ENCODE measurements around the gene DYNC1H1. TPM values are rescaled to one million over a fixed set of nuclear protein-coding genes. Genes with fewer than 3 reads are reported as not detected.
"Not testable (repeated sequence)": the region's sequence is repeated elsewhere in the genome, so short reads cannot be mapped to it uniquely, and the experiment has no call there.

DYNC1H1 gene
- polyA plus RNA-seq, 1 donor (not counting 4 experiments of a cell fraction or from before 2014, with no cell fraction given), result 166 TPM

DNA sequence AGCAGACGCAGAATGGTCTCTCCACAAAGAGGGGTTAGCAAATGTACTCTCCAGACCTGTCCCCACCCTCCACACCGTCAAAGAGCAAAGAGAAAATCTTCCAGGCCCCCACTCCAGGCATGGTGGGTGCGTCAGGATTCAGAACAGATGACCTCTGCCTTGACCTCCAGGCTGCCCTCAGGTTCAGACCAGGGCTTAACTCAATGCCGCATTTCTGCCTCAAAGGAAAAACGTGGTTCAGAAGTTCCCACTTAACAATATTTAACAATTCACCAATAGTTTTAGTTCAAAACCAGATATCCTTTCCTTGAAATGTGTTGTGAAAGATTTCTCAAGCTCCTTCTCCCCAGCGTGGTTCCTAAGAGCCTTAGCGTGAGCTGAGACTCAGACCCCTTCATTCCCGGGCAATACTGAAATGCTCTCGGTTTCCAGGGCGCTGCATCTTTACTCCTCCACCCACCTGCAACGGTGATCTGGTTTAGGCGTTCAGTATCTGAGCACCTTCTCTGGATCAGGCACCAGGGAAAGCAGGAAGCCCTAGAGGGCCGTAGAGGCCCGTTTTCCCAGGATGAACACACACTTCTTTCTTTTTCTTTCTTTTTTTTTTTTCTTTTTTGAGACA is 99.5 kb downstream of the DYNC1H1 start:
- FAIRE-seq (no peak), DNase-seq (ENCODE audit: low read depth, low spot score) (no peak)
- H3K9ac ChIP-seq (ENCODE audit: control insufficient read depth, extremely low read depth, insufficient read depth, low read length), result no peak overlapping the region
- no peak overlapping the region for H3K4me3 ChIP-seq (ENCODE audit: control insufficient read depth in 2 of 3, extremely low read depth in 1 of 3, insufficient read depth in 2 of 3, low read depth in 1 of 3, low read length in 3 of 3)
- H3K9me1 ChIP-seq (ENCODE audit: control insufficient read depth, extremely low read depth, insufficient read depth, low read length), result no peaks in the 10 kb centered on the region
- dilution Hi-C loops (cut with MboI; ENCODE audit: extremely low pct_ligation_motif_present, low sequenced_read_pairs), result no loop called here
- H2AFZ ChIP-seq (ENCODE audit: control insufficient read depth, low read length), result no peak overlapping the region
- H3K36me3 ChIP-seq (ENCODE audit: control insufficient read depth in 2 of 2, extremely low read depth in 1 of 2, insufficient read depth in 2 of 2, low read length in 2 of 2), result no peaks in the 10 kb centered on the region
- H3K79me2 ChIP-seq (ENCODE audit: control insufficient read depth, insufficient read depth, low read length), result no peaks in the 10 kb centered on the region
- no peak overlapping the region for H3K27ac ChIP-seq (ENCODE audit: control insufficient read depth, insufficient read depth, low read length)
- H3K27me3 ChIP-seq (ENCODE audit: control insufficient read depth, extremely low read depth, insufficient read depth, low read length), result no peaks in the 10 kb centered on the region
- no peaks in the 10 kb centered on the region for H4K20me1 ChIP-seq (ENCODE audit: control insufficient read depth, extremely low read depth, insufficient read depth, low read length)
- H3K9me3 ChIP-seq (ENCODE audit: control insufficient read depth, low read depth, low read length), result no peaks in the 10 kb centered on the region
- H3K4me1 ChIP-seq (ENCODE audit: control insufficient read depth, extremely low read depth, insufficient read depth, low read length), result peaks cover 5% of the 10 kb centered on the region
- no peak overlapping the region for H3K4me2 ChIP-seq (ENCODE audit: control insufficient read depth, extremely low read depth, insufficient read depth, low read depth, low read length)
- TF ChIP-seq, protein P1, sequence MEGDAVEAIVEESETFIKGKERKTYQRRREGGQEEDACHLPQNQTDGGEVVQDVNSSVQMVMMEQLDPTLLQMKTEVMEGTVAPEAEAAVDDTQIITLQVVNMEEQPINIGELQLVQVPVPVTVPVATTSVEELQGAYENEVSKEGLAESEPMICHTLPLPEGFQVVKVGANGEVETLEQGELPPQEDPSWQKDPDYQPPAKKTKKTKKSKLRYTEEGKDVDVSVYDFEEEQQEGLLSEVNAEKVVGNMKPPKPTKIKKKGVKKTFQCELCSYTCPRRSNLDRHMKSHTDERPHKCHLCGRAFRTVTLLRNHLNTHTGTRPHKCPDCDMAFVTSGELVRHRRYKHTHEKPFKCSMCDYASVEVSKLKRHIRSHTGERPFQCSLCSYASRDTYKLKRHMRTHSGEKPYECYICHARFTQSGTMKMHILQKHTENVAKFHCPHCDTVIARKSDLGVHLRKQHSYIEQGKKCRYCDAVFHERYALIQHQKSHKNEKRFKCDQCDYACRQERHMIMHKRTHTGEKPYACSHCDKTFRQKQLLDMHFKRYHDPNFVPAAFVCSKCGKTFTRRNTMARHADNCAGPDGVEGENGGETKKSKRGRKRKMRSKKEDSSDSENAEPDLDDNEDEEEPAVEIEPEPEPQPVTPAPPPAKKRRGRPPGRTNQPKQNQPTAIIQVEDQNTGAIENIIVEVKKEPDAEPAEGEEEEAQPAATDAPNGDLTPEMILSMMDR (optimal IDR thresholded peaks at IDR 0.05 in 1 of 3, IDR thresholded peaks at IDR 0.05 in 1 of 3, conservative IDR thresholded peaks at IDR 0.05 in 1 of 3; ENCODE audit: extremely low read depth in 1 of 3, insufficient read depth in 2 of 3, low read length in 3 of 3), result no peak
- no peak for TF ChIP-seq EZH2 (IDR thresholded peaks at IDR 0.05; ENCODE audit: low read length)

DNA sequence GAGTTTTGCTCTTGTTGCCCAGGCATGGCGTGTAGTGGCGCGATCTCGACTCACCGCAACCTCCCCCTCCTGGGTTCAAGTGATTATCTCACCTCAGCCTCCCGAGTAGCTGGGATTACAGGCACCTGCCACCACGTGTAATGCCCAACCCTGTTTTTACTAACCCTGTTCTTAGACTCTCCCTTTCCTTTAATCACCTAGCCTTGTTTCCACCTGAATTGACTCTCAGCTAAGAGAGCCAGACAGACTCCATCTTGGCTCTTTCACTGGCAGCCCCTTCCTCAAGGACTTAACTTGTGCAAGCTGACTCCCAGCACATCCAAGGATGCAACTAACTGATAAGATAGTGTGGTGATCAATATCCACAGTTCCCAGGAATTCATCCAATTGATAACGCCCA is 100.2 kb downstream of the DYNC1H1 start:
- DNase-seq (ENCODE audit: low read depth, low spot score); H3K36me3 ChIP-seq (ENCODE audit: control insufficient read depth in 2 of 2, extremely low read depth in 1 of 2, insufficient read depth in 2 of 2, low read length in 2 of 2); H3K9me3 ChIP-seq (ENCODE audit: control insufficient read depth, low read depth, low read length); H3K9ac ChIP-seq (ENCODE audit: control insufficient read depth, extremely low read depth, insufficient read depth, low read length); dilution Hi-C loops (cut with MboI; ENCODE audit: extremely low pct_ligation_motif_present, low sequenced_read_pairs); H3K27me3 ChIP-seq (ENCODE audit: control insufficient read depth, extremely low read depth, insufficient read depth, low read length); H3K4me3 ChIP-seq (ENCODE audit: control insufficient read depth in 2 of 3, extremely low read depth in 1 of 3, insufficient read depth in 2 of 3, low read depth in 1 of 3, low read length in 3 of 3); H4K20me1 ChIP-seq (ENCODE audit: control insufficient read depth, extremely low read depth, insufficient read depth, low read length); H3K4me2 ChIP-seq (ENCODE audit: control insufficient read depth, extremely low read depth, insufficient read depth, low read depth, low read length); H3K79me2 ChIP-seq (ENCODE audit: control insufficient read depth, insufficient read depth, low read length); H3K27ac ChIP-seq (ENCODE audit: control insufficient read depth, insufficient read depth, low read length); H3K9me1 ChIP-seq (ENCODE audit: control insufficient read depth, extremely low read depth, insufficient read depth, low read length); H3K4me1 ChIP-seq (ENCODE audit: control insufficient read depth, extremely low read depth, insufficient read depth, low read length); H2AFZ ChIP-seq (ENCODE audit: control insufficient read depth, low read length); FAIRE-seq: not testable (repeated sequence)

DNA sequence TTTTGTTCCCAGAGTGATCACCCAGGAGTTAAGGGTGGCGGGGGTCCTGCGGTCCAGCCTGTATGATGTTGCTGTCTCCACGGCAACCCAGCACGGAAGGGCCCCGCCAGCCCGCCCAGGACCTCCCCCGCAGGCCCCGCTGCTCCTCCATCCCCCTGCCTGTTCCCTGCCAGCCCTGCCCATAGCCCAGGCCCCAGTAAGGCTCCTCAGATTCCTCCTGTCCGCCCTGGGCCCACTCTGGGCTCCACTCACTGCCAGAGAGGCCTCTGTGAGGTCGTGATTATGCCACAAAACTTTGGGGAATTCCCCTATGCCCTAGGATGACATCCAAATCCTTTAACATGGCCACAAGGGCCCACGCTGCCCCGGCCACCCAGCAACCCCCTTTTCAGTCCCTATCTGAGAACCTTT is 101.7 kb downstream of the DYNC1H1 start:
- TF ChIP-seq, protein P1 (optimal IDR thresholded peaks at IDR 0.05 in 1 of 3, IDR thresholded peaks at IDR 0.05 in 1 of 3, conservative IDR thresholded peaks at IDR 0.05 in 1 of 3; ENCODE audit: extremely low read depth in 1 of 3, insufficient read depth in 2 of 3, low read length in 3 of 3), result no peak
- no peak for TF ChIP-seq EZH2 (IDR thresholded peaks at IDR 0.05; ENCODE audit: low read length)
- dilution Hi-C loops (cut with MboI; ENCODE audit: extremely low pct_ligation_motif_present, low sequenced_read_pairs), result no loop called here
- H3K4me2 ChIP-seq (ENCODE audit: control insufficient read depth, extremely low read depth, insufficient read depth, low read depth, low read length), result no peak overlapping the region

More for the DNA sequence above, 101.7 kb downstream of the DYNC1H1 start:
- Histone ChIP-seq H3K79me2 (ENCODE audit: control insufficient read depth, insufficient read depth, low read length) (no peaks in the 10 kb centered on the region), H3K27me3 (ENCODE audit: control insufficient read depth, extremely low read depth, insufficient read depth, low read length) (no peaks in the 10 kb centered on the region), H3K36me3 (ENCODE audit: control insufficient read depth in 2 of 2, extremely low read depth in 1 of 2, insufficient read depth in 2 of 2, low read length in 2 of 2) (no peaks in the 10 kb centered on the region), H4K20me1 (ENCODE audit: control insufficient read depth, extremely low read depth, insufficient read depth, low read length) (no peaks in the 10 kb centered on the region), H2AFZ (ENCODE audit: control insufficient read depth, low read length) (no peak overlapping the region), H3K4me1 (ENCODE audit: control insufficient read depth, extremely low read depth, insufficient read depth, low read length) (peaks cover 7% of the 10 kb centered on the region), H3K9me3 (ENCODE audit: control insufficient read depth, low read depth, low read length) (no peaks in the 10 kb centered on the region), H3K9me1 (ENCODE audit: control insufficient read depth, extremely low read depth, insufficient read depth, low read length) (no peaks in the 10 kb centered on the region), H3K27ac (ENCODE audit: control insufficient read depth, insufficient read depth, low read length) (no peak overlapping the region), H3K4me3 (ENCODE audit: control insufficient read depth in 2 of 3, extremely low read depth in 1 of 3, insufficient read depth in 2 of 3, low read depth in 1 of 3, low read length in 3 of 3) (no peak overlapping the region), H3K9ac (ENCODE audit: control insufficient read depth, extremely low read depth, insufficient read depth, low read length) (no peak overlapping the region)
- DNase-seq (ENCODE audit: low read depth, low spot score), result no peak
- FAIRE-seq, result no peak
